Measurements from ENCODE around the gene ARHGAP25.
A peak's percentile ranks its signal among the peaks of the same experiment; 100 is the strongest.

ARHGAP25 gene

GRCh38 chr2:68689553-68690537 lies 44.8 kb upstream of the ARHGAP25 start:
- Histone ChIP-seq H3K4me3 (ENCODE audit: low read length) (peak overlapping the region; percentile 68), H3K27me3 (ENCODE audit: control insufficient read depth, low read length) (no peaks in the 10 kb centered on the region), H4K20me1 (ENCODE audit: control insufficient read depth, insufficient read depth, low read depth, low read length) (no peaks in the 10 kb centered on the region), H3K36me3 (ENCODE audit: control insufficient read depth, low read length) (peaks cover 11% of the 10 kb centered on the region; the same call in 1 of the 2 replicates), H3K9me2 (replicated peaks; ENCODE audit: control insufficient read depth, low read length) (no peaks in the 10 kb centered on the region), H3K4me1 (ENCODE audit: control insufficient read depth, low read length) (peaks cover 75% of the 10 kb centered on the region), H3F3A (ENCODE audit: control insufficient read depth, insufficient read depth) (peaks cover 22% of the 10 kb centered on the region), H3K27ac (ENCODE audit: low read depth, low read length) (peak overlapping the region; percentile 87), H3K9me3 (ENCODE audit: control insufficient read depth, insufficient read depth, low read length) (no peaks in the 10 kb centered on the region), H3K79me2 (ENCODE audit: control insufficient read depth, low read length) (no peaks in the 10 kb centered on the region), H3K4me2 (ENCODE audit: low read length) (peak overlapping the region; percentile 73)
- no peak for TF ChIP-seq EZH2phosphoT487 (IDR thresholded peaks at IDR 0.05; ENCODE audit: borderline replicate concordance, low read length)
- TF ChIP-seq CTCF (IDR thresholded peaks at IDR 0.05; ENCODE audit: low read depth, low read length, poor library complexity, severe bottlenecking), result no peak

- Histone ChIP-seq H3K27me3 (ENCODE audit: control insufficient read depth, low read length) (no peaks in the 10 kb centered on the region), H3K4me3 (ENCODE audit: low read length) (peak overlapping the region; percentile 68), H3K27ac (ENCODE audit: low read depth, low read length) (peak overlapping the region; percentile 87)
Observed at GRCh38 chr2:68690851-68691250, 43.8 kb upstream of the ARHGAP25 start.

GRCh38 chr2:68692511-68692910 lies 42.1 kb upstream of the ARHGAP25 start:
- no peak overlapping the region for H3K4me3 ChIP-seq (ENCODE audit: low read length)
- H3K9me3 ChIP-seq (ENCODE audit: control insufficient read depth, insufficient read depth, low read length), result no peaks in the 10 kb centered on the region
- no peaks in the 10 kb centered on the region for H3K9me2 ChIP-seq (replicated peaks; ENCODE audit: control insufficient read depth, low read length)
- TF ChIP-seq CTCF (IDR thresholded peaks at IDR 0.05; ENCODE audit: low read depth, low read length, poor library complexity, severe bottlenecking) (no peak), EZH2phosphoT487 (IDR thresholded peaks at IDR 0.05; ENCODE audit: borderline replicate concordance, low read length) (no peak)
- peaks cover 11% of the 10 kb centered on the region; the same call in 1 of the 2 replicates for H3K36me3 ChIP-seq (ENCODE audit: control insufficient read depth, low read length)
- H3K4me2 ChIP-seq (ENCODE audit: low read length), result no peak overlapping the region
- H3K27me3 ChIP-seq (ENCODE audit: control insufficient read depth, low read length), result no peaks in the 10 kb centered on the region
- H3K4me1 ChIP-seq (ENCODE audit: control insufficient read depth, low read length), result peaks cover 61% of the 10 kb centered on the region
- no peaks in the 10 kb centered on the region for H3K79me2 ChIP-seq (ENCODE audit: control insufficient read depth, low read length)
- H3K27ac ChIP-seq (ENCODE audit: low read depth, low read length), result no peak overlapping the region
- no peaks in the 10 kb centered on the region for H4K20me1 ChIP-seq (ENCODE audit: control insufficient read depth, insufficient read depth, low read depth, low read length)
- H3F3A ChIP-seq (ENCODE audit: control insufficient read depth, insufficient read depth), result peaks cover 22% of the 10 kb centered on the region

More at GRCh38 chr2:68690851-68691250, 43.8 kb upstream of the ARHGAP25 start:
- Histone ChIP-seq H3K79me2 (ENCODE audit: control insufficient read depth, low read length) (no peaks in the 10 kb centered on the region), H3F3A (ENCODE audit: control insufficient read depth, insufficient read depth) (peaks cover 22% of the 10 kb centered on the region), H4K20me1 (ENCODE audit: control insufficient read depth, insufficient read depth, low read depth, low read length) (no peaks in the 10 kb centered on the region), H3K4me2 (ENCODE audit: low read length) (peak overlapping the region; percentile 73), H3K9me2 (replicated peaks; ENCODE audit: control insufficient read depth, low read length) (no peaks in the 10 kb centered on the region), H3K9me3 (ENCODE audit: control insufficient read depth, insufficient read depth, low read length) (no peaks in the 10 kb centered on the region), H3K4me1 (ENCODE audit: control insufficient read depth, low read length) (peaks cover 73% of the 10 kb centered on the region), H3K36me3 (ENCODE audit: control insufficient read depth, low read length) (peaks cover 11% of the 10 kb centered on the region; the same call in 1 of the 2 replicates)
- TF ChIP-seq EZH2phosphoT487 (IDR thresholded peaks at IDR 0.05; ENCODE audit: borderline replicate concordance, low read length) (no peak), CTCF (IDR thresholded peaks at IDR 0.05; ENCODE audit: low read depth, low read length, poor library complexity, severe bottlenecking) (no peak)
